Measurements from ENCODE around the gene FOXP1.

FOXP1 gene

DNA sequence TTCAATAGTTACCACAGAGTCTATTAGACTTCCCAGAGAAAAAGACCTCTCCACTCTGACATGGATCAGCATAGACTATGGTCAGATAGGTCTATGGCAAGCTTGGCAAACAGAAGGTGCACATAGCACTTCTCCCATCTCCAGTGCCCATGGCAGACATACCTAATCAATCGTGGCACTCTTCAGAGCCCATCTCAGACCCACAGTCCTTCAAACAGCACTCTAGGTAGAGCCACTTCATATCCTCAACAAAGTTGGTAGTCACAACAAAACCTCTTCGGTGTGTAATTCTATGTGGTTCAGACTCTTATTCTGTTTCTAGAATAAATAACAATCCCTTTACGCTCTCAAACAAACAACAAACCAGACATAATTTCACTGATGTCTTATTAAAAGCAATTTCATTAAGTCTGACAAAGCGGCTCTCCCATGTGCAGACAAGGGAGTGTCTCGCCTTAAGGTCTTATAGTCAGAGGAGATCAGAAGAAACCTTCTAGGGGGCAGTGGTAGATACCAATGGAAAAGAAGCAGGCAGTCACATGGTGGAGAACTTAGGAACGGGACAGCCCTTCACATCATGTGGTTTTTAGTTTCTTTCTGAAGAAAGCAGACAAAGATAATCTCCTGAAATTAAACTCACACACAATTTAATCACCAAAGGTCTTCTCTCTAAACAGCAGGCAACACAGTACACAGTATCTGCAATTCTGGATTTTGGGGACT, 483.4 kb downstream of the FOXP1 start:
- no peak for DNase-seq (ENCODE audit: low spot score)

DNA sequence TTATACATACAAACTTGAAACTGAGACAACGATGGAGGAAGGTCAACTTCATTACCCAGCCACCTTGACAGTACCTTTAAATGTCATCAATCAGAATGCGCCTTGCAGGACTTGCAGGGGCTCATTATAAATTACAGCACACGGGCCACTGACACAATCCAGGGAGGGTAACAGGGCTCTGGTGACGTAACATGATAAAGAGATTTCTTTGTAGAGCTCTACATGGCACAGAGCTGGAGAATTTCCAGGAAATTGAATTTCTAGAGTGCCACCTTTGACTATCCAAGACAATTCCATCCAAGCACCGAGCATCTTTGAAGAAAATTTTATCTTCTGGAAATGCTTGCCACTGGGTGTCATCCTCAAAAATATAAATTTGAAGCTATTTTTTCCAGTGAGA, 486.0 kb downstream of the FOXP1 start:
- DNase-seq (ENCODE audit: low spot score), result no peak

DNA sequence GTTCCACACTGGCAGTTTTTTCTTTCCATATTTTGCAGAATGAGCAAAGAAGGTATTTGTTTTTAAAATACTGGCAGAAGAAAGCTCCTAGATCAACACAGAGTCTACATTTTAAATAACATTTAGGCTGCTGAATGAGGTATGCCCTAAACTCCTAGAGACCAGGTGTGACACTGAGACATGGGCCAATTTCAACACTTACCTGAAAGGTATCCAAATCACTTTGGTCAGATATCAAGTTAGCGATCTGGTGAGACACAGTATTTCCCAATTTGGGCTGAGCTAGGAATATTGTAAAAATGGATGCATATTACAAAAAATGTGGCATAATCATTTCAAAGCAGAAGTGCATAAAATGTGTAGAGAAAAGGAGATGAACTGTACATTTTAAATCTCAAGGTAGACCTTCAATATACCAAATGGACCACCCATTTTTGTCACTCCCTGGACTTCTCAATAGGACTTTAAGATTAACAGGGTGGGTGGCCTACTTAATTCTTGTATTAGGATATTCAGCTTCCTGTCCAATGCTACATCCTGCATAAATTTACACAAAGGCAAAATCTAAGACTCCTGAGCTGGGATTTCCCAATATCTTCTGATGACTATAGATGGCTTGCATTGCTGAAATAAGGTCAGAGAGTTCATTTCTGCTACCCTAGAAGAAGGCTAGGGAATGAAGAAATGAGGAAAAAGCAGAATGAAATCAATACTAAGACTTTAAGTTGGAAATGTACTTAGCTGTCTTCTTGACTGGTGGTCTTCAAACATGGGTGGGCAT, 487.8 kb downstream of the FOXP1 start:
- no peak for DNase-seq (ENCODE audit: low spot score)

DNA sequence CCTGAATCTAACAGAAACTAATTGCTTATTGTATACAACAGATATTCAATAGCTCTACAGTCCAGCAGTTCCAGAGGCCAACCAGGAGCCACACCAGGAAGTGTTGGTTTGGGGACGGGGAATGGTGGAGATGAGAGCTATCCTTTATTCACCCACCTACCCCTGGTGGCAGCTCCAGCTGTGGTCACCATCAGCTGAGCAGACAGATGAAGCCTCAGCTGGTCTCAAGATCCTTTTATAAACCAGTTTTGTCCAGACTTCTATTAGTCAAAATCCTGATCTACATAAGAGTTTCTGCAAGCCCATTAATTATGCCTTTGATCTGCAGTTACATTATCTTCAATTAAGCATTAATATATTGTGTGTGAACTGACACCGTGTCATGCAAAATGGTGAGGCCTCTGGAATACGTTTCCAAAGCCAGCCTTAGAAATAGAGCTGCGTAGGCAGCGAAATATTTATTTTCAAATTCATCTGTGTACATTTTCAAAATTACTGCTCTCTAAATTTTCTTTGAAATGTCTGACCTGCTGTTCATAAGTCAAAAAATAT, 488.8 kb downstream of the FOXP1 start:
- no peak for DNase-seq (ENCODE audit: low spot score)

DNA sequence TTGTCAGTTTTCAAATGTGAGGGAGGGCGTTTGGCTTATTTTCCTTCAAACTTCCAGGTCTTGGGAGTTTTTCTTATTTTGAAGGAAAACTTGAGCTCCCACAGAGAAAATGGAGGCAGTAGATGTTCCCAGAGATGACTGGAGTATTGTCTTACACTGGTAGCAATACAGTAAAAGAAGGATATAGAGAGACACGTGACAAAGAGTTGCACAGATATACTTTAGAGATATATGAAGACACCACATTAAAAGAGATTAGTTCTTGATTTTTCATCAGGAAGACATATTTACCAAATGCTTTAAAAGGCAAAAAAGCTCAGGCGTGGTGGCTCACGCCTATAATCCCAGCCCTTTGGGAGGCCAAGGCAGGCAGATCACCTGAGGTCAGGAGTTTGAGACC, 490.9 kb downstream of the FOXP1 start:
- no peak for DNase-seq (ENCODE audit: low spot score)

DNA sequence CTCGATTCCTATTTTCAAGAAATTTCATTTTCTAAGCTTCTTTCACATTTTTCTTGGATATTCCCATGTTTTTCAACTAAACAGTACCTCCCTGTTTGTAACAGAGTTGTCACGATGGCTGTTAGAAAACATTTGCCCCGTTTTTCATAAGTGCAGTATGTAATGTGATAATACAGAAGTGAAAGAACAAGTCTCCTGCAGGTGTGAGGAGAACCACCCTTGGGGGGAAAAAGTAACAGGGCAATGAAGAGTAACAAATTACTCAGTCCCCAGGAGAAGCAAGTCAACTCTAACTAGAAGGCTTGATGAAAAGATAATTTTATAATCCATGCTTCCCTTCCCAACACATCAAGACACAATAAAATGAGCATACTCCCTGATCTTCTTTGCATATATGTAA, 493.3 kb downstream of the FOXP1 start:
- no peak for DNase-seq (ENCODE audit: low spot score)

DNA sequence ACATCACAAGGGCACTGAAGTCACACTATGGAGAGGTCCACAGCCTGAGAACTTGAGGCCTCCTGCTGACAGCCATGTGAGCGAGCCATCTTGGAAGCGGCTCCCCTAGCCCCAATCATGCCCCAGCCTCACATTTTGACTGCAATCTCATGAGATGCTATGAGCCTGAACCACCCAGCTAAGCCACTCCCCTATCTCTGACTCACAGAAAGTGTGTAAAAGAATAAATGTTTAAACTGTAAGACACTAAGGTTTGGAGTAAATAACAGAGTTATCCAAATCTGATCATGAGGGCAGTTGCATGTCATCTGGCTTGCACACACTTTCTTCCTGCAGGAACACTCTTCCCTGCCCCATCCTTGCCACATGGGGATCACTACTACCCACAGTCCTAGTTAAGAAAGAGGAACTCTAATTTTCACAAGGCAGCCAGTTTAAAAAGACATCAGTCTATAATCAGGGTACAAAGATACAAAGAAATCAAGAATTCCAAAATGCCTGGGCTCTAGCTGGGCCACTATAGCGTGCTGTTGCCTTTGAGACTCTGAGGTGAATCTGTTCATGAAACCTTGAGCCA, 494.2 kb downstream of the FOXP1 start:
- no peak for DNase-seq (ENCODE audit: low spot score)

DNA sequence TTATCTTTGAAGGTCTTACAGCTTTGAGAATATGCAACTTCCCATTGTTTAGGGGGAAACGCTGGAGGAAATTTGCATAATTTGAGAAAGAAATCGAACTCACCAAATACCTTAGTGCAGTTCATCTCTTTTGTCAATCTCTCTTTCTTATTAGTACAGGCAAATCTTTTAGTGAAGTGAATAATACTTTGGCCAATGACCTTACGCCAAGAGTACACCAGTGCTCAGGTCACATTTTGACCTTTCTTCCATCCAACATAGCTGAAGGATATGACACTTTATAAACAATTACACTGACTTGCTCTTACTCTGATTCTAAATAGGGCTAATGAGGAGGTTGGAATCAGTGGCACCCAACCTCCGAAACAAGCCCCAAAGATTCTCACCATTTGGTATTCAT, 494.8 kb downstream of the FOXP1 start:
- no peak for DNase-seq (ENCODE audit: low spot score)

DNA sequence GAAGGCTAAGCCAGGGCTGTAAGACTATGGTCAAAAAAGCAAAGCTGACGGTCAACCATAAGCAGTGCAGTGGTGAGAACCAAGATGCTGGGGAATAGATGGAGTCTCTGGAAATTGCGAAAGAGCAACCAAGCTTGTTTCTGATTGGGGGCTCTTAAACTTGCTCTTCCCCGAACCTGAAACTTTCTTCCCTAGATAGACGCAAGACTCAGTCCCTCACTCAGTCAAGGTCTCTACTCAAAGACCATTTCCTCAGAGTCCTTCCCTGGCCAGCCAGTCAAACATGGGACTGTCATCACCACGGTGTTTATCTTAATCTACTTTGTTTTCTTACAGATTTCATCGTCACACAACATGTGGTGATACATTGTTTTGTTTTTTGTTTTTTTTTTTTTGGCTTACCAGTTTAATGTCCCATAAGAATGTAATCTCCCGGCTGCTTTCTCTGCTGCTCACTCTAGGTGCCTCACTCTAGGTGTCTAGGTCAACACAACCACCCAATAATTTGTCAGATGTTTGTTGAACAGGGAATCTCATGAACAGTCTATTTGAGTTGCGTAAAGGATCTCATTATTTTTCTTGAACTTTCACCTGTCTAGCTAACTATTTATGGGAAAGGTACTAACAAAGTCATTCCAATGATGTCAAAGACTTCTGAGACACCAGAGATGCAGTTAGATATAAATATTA, 495.4 kb downstream of the FOXP1 start:
- DNase-seq (ENCODE audit: low spot score), result no peak

DNA sequence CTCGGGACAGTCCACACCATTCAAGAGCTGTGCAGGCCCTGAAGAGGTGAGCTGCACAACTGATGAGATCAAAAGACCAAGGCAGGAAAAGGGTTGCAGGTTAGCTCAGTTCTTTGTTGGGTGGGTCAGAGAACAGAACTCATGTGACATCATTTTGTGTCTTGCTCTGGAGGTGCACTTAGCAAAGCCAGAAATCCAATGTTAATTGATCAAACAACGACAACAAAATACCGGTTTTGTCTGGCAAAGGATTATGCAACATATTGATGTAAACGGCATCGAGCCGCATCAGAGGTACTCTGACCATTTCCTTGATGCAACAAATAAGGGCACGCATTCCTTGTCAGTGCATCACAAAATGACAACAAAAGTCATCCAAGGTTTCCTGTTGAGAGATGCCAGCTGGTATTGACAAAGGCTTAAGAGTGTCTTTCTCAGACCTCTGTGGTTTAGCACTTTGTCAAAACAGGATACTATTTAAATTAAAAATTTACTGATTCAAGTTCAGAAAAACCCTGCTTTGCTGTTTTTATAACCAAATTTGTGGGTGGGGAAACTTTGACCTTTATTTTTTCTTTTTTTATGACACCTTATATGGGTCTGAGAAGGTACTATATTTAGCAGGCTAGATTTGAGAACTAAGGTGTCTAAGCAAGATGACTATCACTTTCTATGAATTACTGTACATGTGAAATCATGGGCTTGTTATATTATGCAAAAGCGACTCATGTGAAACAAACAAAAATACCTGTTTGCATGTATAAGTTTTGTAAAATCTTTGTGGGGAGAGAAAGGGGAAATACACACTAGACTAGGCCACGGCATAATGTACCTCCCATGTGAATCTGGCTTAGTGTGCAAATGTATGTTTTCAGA, 496.1 kb downstream of the FOXP1 start:
- DNase-seq (ENCODE audit: low spot score), result no peak

DNA sequence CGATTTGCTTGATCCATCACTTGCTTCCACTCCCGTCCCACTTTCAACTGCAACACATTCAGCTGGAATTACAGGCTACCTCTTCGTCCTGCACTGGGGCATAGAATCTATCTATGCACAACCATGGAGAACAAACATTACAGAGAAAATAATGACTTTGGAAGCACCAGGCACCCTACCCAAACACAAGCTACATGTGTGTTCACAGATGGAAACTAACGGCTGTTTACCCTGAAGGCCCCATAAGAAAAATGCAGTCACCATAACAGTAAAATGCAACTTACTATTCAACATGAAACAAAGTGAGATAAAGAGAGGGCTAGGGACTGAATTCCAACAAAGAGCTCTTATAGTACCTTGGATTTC, 496.8 kb downstream of the FOXP1 start:
- DNase-seq (ENCODE audit: low spot score), result no peak

DNA sequence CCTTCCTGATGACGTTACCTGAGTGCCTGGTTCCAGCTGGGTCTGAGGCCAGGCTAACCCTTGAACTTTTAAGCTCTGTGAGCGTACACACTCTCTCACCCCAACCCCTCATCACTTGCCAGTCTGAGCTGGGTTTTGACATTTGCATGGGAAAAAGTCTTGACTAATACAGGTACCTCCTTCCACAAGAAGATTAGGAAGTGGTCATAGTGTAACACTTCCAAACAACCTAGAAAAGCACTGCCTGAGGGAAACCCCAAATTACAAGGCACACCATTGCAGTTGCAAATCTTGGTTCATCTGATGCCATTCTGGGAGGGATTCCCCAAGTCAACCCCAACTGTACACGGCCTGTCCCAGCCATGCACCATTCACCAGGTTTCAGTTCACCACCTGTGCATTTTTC, 499.8 kb downstream of the FOXP1 start:
- no peak for DNase-seq (ENCODE audit: low spot score)

DNA sequence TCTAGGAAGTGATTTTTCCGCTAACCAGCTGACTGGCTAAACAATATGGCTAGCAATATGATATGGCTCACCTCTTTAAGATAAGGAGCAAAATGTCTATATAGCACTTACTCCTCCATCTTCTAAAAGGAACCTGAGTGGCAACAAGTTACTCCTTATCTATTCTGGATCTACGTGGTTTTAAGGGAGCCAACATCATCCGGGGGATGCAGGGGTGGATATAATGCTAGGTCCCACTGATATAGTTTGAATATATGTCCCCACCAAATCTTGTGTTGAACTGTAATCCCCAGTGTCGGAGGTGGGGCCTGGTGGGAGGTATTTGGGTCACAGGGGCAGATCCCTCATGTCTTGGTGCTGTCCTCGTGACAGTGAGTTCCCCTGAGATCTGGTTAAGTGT, 500.7 kb downstream of the FOXP1 start:
- no peak for DNase-seq (ENCODE audit: low spot score)

DNA sequence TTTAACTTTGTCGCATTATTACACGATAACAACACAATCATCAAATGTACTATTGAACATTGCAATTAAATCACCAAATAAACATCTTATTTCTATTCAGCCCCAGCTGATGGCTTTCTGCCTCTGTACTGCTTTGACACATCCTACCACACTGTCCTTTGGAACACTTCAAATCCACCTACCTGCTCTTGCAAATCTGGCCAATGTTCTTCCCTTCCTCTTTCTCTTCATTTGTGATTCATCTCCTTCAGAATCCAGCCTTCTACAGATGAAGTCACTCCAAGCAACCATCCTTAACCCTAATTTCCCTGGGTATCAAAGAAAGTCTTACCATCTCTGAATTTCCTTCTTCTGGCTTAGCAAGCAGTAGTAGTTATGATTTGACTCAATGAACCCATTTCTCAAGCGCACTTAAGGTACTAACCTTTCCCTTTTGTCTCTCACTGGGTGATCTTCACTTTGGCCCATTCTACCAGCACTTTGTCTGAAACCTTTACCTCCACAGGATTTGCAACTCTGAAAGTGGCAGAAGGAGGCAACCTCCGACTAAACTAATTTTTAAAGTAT, 502.9 kb downstream of the FOXP1 start:
- no peak for DNase-seq (ENCODE audit: low spot score)

DNA sequence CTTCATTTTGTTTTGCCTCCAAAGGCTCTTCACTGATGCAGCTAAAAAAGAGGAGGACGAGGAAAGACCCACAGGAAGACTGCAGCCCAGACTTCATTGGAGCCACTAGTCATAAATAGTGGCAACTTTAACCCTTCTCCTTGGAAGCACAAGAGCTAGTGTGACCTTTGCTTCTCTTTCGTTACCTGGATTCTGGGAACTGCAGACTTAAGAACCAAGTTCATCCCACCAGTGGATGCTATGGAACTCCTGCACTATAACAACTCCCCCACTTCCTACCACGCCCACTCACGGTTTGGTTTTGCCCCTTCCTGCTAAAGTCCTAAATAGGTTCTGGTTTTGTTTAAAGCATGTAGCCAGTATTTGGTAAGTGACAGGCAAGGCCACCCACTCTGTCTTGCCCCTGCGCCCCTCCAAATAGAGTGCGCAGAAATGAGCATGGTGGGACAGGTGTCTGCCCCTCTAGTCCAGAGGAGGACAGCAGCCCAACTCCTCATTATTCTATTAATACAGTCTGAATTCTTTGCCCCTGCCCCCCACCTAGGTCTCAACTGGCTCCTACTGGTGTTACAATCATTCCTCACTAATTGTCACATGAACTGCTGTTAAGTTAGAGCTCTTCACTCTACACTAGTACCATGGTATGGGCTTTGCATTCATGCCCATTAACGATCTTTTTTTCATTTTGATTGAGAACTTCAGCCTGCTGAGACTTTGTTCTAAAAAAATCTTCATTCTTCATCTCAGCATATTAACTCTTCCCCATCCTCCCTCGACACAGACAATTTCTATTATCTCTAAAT, 504.6 kb downstream of the FOXP1 start:
- DNase-seq (ENCODE audit: low spot score), result no peak

DNA sequence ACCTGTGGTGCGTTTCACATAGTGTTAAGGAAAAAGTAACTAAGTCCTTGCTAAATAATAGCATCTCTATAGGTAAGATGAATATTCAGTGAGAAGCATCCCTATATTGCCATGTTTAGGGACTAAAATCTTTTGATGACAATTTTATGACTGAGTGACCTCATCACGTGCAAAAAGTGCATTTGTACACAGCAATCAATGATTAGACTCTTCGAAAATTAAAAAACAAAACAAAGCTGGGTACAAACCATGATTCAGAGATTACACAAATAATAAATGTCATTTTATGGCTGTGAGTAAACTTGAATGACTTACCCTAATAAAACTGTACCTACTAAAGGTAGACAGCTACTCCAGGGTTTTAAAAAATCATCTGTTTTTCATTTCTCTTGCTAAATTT, 505.3 kb downstream of the FOXP1 start:
- no peak for DNase-seq (ENCODE audit: low spot score)

DNA sequence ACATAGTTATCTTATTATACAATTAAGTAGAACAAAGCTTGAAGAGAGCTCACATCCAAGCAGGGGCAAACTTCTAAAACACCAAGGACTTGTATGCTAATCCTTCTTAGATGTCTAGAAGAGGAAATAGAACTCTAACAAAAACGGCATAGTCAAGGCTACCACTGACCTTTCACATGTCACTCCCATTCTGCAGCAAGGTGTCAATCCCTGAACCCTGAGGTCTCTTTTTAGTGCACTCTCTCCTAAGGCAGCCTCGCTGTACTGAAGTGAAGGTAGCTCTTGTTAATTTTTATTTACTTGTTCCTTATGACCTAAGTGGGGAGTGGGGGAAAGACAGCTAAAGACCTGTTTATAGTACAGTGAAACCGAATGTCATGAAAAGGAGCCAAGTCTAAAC, 506.5 kb downstream of the FOXP1 start:
- DNase-seq (ENCODE audit: low spot score), result no peak

DNA sequence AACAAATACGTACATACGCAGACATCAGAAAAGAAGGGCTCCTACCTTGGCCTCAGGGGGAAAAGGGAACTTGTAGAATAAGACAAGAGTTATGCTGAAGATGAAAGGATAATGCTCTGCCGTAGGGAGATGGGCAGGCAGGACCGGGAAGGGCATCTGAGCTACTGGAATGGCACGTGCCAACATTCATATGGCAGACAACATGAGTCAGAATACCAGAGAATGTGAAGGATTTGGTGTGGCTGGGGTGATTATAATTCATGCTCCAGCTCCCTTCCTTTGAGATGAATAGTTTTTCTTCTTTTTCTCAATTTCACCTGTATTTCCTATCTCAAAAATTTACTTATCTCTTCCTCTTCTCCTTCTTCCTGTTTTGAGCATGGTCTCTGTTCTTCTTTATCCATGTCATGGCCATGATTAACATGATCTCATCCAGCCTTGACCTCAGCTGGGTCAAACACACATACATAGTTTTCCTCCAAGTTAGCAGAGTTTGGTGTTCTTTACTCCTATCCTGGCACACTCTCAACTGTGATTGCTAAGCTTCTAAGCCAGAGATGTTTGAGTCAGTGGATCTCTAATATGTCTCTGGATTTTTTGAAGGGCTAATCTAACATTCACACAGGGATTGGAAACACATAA, 507.0 kb downstream of the FOXP1 start:
- no peak for DNase-seq (ENCODE audit: low spot score)

DNA sequence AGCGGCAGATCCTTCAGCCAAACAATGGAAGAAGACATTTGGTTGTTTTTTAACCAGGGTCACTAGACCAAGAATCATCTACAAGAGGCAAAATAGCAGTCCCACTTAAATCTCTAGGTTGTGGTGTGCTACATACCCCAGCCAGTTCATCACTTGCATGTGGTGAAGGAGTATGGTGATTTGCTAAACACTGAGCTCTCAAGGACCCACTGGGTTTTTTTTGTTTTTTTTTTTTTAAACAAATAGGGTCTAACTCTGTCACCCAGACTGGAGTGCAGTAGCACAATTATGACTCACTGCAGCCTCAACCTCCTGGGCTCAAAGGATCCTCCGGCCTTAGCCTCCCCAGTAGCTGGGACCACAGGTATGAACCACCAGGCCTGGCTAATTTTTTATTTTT, 508.0 kb downstream of the FOXP1 start:
- no peak for DNase-seq (ENCODE audit: low spot score)

DNA sequence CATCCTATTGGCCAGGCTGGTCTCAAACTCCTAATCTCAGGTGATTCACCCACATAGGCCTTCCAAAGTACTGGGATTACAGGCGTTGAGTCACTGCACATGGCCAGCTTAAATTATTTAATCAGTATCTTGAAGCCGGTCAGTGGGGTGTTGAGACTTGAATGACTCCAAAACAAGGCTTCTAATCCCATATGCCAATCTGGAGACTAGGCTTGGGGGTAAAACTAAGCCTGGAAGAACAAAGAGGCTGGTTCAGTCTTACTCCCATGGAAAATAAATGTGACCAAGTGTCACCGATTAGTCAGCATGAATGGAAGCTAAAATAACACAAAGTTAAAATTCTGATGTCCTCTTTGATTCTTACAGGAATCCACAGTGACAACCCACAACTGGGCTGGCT, 509.1 kb downstream of the FOXP1 start:
- DNase-seq (ENCODE audit: low spot score), result peak; percentile 14

All from RKO (cell line).